PC-3 (cell line): ENCODE data around the gene FUNDC1.

Experiments used
- CTCF ChIP-seq: fragments of 300-600 bp; sonication (generic); conservative IDR thresholded peaks from 2 replicates; pipeline ENCODE4 v1.5.1; 2017; ENCODE audit warnings: antibody characterized with exemption, low read depth, mild to moderate bottlenecking, low read length
- EZH2 ChIP-seq: fragments of 300-600 bp; sonication (generic); IDR thresholded peaks from one replicate; pipeline ENCODE4 v1.6.1; 2017; ENCODE audit warnings: antibody characterized with exemption, mild to moderate bottlenecking, low read length; ENCODE audit not compliant: unreplicated experiment

- TF ChIP-seq EZH2 (no peak), CTCF (no peak)
Observed at GRCh38 chrX:44569122-44569521, 26.5 kb upstream of the FUNDC1 start.
